Glutamatergic neuron (in vitro differentiated cells): ENCODE results near the gene LCMT1. TPM values are rescaled to one million over a fixed set of nuclear protein-coding genes. Genes with fewer than 3 reads are reported as not detected.
A peak's percentile ranks its signal among the peaks of the same experiment; 100 is the strongest.

Source experiments
- DNase-seq: peaks from one replicate; pipeline ENCODE4 v3.0.0; 2022
- H3K27ac Mint-ChIP-seq: one replicate; pipeline ENCODE4 v1.8.0; 2020; ENCODE audit warnings: mild to moderate bottlenecking, mixed read lengths, inconsistent platforms; ENCODE audit not compliant: unreplicated experiment
- H3K27me3 Mint-ChIP-seq: one replicate; pipeline ENCODE4 v1.8.0; 2020; ENCODE audit warnings: mild to moderate bottlenecking, moderate library complexity, mixed read lengths, inconsistent platforms; ENCODE audit not compliant: unreplicated experiment
- H3K36me3 Mint-ChIP-seq: one replicate; pipeline ENCODE4 v1.8.0; 2020; ENCODE audit warnings: mild to moderate bottlenecking, mixed read lengths, inconsistent platforms; ENCODE audit not compliant: unreplicated experiment
- H3K4me1 Mint-ChIP-seq: one replicate; pipeline ENCODE4 v1.8.0; 2020; ENCODE audit warnings: mild to moderate bottlenecking, low read depth, mixed read lengths, inconsistent platforms; ENCODE audit not compliant: unreplicated experiment
- H3K4me3 Mint-ChIP-seq: one replicate; pipeline ENCODE4 v1.8.0; 2020; ENCODE audit warnings: mild to moderate bottlenecking, mixed read lengths, inconsistent platforms; ENCODE audit not compliant: unreplicated experiment
- H3K9me3 Mint-ChIP-seq: one replicate; pipeline ENCODE4 v1.8.0; 2020; ENCODE audit warnings: mild to moderate bottlenecking, moderate library complexity, mixed read lengths, inconsistent platforms; ENCODE audit not compliant: unreplicated experiment
- total RNA-seq: library from RNA; stranded (reverse); fragmentation: NEBNext Ultra II Directional; extraction: Animal tissue kit (Norgen Biotek cat#: 25700); gene quantifications from one replicate; pipeline ENCODE4 v1.2.1, GENCODE V29; 2021; ENCODE audit not compliant: unreplicated experiment
- TF ChIP-seq, protein P1 (sequence below): fragments of 200-600 bp; sonication (generic); IDR thresholded peaks from one replicate; pipeline ENCODE4 v1.5.0; 2021; ENCODE audit not compliant: partially characterized antibody, unreplicated experiment

LCMT1 gene
- total RNA-seq, 1 donor from 2014 or later: 67.6 TPM

DNA sequence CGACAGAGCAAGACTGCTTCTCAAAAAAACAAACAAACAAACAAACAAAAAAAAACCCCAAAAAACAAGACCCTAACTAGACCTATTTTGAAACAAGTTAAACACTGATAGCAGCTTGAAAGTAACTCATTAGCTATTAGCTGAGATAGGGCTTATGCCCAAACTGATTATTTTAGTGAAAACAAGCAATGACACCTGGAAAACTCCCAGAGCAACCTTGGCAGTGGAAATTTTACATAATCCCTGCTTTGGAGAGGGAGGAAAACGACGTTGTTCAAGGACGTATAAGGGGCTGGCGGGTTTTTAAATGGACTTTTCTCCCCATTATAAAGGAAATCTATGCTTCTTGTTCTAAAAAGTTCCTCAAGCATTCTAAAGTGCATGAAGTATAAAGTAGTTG is 59.8 kb downstream of the LCMT1 start:
- no peak for DNase-seq
- no peaks in the 10 kb centered on the region for H3K4me1 Mint-ChIP-seq
- H3K4me3 Mint-ChIP-seq: no peak overlapping the region
- TF ChIP-seq, protein P1, sequence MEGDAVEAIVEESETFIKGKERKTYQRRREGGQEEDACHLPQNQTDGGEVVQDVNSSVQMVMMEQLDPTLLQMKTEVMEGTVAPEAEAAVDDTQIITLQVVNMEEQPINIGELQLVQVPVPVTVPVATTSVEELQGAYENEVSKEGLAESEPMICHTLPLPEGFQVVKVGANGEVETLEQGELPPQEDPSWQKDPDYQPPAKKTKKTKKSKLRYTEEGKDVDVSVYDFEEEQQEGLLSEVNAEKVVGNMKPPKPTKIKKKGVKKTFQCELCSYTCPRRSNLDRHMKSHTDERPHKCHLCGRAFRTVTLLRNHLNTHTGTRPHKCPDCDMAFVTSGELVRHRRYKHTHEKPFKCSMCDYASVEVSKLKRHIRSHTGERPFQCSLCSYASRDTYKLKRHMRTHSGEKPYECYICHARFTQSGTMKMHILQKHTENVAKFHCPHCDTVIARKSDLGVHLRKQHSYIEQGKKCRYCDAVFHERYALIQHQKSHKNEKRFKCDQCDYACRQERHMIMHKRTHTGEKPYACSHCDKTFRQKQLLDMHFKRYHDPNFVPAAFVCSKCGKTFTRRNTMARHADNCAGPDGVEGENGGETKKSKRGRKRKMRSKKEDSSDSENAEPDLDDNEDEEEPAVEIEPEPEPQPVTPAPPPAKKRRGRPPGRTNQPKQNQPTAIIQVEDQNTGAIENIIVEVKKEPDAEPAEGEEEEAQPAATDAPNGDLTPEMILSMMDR: no peak
- H3K9me3 Mint-ChIP-seq: no peaks in the 10 kb centered on the region
- no peak overlapping the region for H3K27ac Mint-ChIP-seq
- H3K36me3 Mint-ChIP-seq: peaks cover 12% of the 10 kb centered on the region
- H3K27me3 Mint-ChIP-seq: no peaks in the 10 kb centered on the region

DNA sequence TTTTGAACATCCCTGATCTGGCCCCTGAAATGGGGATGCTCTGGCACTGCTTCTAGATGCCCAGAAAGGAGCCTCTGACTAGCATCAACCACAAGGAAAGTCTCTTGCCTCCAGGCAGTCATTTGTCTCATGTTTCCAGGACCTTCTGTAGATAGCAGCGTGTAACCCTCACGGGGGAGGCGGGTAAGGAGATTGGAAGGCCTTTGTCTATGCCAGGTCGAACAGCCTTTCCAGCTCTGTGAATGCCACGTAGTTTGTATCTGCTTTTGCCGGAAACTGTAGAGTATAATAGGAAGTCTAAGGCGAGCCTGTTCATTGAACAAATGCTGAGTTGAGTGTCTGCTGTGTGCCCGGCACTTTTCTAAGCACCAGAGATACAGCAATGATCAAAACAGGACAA is 61.3 kb downstream of the LCMT1 start:
- no peaks in the 10 kb centered on the region for H3K4me1 Mint-ChIP-seq
- H3K4me3 Mint-ChIP-seq: no peak overlapping the region
- peaks cover 12% of the 10 kb centered on the region for H3K36me3 Mint-ChIP-seq
- no peak overlapping the region for H3K27ac Mint-ChIP-seq
- H3K9me3 Mint-ChIP-seq: no peaks in the 10 kb centered on the region
- DNase-seq: no peak
- TF ChIP-seq, protein P1: no peak
- H3K27me3 Mint-ChIP-seq: no peaks in the 10 kb centered on the region

DNA sequence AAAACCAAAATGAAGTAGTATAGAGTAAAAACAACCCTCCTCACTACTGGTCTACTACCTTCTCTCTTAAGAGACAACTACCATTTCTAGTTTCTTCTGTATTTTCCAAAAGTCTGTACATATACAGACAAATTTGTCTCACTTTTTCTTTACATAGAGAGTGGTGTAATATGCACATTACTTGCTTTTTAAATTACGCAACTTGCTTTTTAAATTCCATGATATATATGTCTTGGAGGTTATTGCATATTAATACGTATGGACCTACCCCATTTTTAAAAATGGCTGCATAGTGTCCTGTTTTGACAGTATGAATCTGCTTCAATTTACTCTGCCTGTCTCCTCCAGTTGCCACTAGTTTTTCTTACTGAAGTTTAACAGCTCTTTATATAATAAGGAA is 62.7 kb downstream of the LCMT1 start:
- H3K4me3 Mint-ChIP-seq: no peak overlapping the region
- H3K4me1 Mint-ChIP-seq: no peaks in the 10 kb centered on the region
- DNase-seq: no peak
- TF ChIP-seq, protein P1: no peak
- no peak overlapping the region for H3K27ac Mint-ChIP-seq
- no peaks in the 10 kb centered on the region for H3K27me3 Mint-ChIP-seq
- H3K36me3 Mint-ChIP-seq: peaks cover 12% of the 10 kb centered on the region
- no peaks in the 10 kb centered on the region for H3K9me3 Mint-ChIP-seq

DNA sequence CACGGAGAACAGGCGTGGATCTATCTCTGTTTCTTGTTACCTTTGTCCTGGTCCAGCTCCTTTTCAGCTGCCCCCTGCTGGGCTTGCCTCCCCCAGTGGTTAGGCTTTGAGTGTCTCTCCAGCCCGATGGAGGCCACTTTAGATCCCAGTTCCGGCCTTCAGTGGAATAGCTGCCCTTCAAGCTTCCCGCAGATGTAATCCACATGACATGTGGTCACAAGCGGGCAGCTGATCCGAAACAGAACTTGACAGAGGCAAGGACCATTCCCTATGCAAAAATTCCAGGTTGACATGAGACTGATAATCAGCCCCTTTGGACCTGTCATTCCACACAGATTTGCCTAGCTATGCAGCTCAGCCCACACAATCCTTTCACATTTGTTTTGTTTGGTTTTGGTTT is 64.6 kb downstream of the LCMT1 start:
- peaks cover 6% of the 10 kb centered on the region for H3K36me3 Mint-ChIP-seq
- no peak overlapping the region for H3K4me3 Mint-ChIP-seq
- H3K9me3 Mint-ChIP-seq: no peaks in the 10 kb centered on the region
- DNase-seq: peak; percentile 18
- TF ChIP-seq, protein P1: no peak
- H3K27ac Mint-ChIP-seq: no peak overlapping the region
- H3K27me3 Mint-ChIP-seq: no peaks in the 10 kb centered on the region
- no peaks in the 10 kb centered on the region for H3K4me1 Mint-ChIP-seq

DNA sequence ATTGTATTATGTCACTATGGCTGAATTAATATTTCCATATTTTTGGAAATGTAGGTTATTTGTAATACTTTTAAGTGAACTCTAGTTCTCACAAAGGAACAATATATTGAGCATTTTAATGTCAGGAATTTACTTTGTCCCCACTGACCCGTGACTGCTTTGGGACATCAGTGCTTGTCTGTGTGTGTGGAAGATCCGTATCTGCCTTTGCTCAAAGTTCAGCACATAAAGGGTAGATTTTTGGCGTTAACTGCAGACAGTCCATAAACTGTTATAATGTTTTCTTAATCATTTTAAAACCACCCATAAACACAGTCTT is 65.9 kb downstream of the LCMT1 start:
- no peak overlapping the region for H3K4me3 Mint-ChIP-seq

More for the DNA sequence above, 65.9 kb downstream of the LCMT1 start:
- no peaks in the 10 kb centered on the region for H3K9me3 Mint-ChIP-seq
- no peak for DNase-seq
- TF ChIP-seq, protein P1: no peak
- no peaks in the 10 kb centered on the region for H3K4me1 Mint-ChIP-seq
- peaks cover 5% of the 10 kb centered on the region for H3K36me3 Mint-ChIP-seq
- H3K27ac Mint-ChIP-seq: no peak overlapping the region
- H3K27me3 Mint-ChIP-seq: no peaks in the 10 kb centered on the region
